ENCODE data around the gene RBM33.

Gene RBM33

DNA sequence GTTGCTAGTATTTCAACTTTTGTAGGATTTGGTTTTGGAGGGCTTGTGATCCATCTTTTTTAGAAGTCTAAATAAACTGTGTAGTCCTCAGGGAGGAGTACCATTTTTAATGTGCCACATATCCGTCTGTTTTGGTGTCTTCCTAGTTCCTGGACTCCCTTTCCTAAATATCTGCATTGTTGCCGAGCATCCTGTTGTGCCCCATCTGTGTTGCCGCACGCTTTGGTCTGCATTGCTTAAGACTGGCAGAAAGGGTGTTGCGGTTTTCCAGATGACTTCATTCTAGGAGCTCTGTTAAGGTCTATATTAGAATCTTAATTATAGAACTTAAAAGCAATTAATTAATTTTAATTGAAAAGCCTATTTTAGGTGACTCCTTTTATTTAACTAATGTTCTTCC, 49.4 kb downstream of the RBM33 start:
- no peak for DNase-seq

DNA sequence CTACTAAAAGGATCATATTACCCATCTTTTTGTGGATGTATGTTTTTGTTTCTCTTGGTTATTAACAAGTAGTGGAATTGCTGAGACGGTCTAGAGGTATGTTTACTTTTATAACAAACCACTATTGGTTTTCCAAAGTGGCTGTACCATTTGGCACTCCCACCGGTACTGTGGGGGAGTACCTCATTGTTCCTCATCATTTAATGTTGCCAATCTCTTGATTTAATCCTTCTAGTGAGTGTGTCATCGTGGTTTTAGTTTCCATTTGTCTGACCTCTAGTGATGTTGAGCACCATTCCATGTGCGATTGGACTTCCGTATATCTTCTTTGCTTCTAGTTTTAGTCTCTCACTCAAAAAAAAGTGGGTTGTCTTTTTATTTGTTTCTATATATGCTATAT, 50.4 kb downstream of the RBM33 start:
- no peak for DNase-seq

DNA sequence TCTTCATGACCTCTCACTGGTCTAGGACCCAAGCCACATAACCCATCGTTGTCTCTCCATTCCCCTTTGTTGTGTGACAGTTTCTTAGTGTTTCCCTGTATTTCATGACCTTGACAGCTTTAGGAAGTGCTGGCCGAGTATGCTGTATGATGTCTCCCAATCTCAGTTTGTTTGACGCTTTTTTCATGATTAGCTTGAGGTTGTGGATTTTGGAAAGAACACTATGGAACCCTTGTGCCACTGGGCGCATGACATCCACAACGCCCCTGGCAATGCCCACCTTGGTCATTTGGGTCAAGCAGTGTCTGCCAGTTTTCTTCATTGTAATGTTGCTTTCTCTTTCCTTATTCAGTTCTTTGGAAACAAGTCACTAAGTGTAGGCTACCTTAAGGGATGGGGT, 52.3 kb downstream of the RBM33 start:
- no peak for DNase-seq

DNA sequence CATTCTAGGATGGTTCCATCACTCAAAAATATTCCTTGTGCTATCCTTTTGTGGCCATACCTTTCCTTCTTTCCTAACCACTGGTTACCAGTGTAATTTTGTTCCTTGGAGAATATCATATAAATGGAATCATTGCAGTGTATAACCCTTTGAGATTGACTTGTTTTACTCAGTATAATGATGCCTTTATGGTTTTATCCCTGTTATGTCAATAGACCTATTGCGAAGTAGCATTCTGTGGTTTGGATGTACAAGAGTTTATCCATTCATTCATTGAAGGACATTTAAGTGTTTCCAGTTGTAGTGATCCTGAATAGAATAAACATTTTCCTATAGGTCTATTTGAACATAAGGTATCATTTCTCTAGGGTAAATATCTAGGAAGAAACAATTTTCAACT, 54.2 kb downstream of the RBM33 start:
- DNase-seq = no peak

DNA sequence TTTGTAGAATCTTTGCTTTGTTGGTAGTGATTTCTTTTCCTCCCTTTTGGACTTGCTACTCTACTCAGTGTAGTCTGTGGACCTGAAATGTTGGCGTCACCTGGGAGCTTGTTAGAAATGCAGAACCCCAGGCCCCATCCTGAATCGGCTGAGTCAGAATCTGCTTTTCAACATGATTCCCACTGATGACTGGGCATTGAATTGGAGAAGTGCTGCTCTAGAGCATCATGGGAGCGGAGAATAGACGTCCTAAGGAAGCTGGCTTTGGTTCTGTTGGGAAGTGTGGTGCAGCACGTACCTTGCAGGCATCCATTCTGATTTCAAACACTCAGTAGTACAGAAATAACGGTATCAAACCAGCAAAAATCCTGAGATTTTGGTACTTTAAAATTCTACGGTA, 54.7 kb downstream of the RBM33 start:
- no peak for DNase-seq

DNA sequence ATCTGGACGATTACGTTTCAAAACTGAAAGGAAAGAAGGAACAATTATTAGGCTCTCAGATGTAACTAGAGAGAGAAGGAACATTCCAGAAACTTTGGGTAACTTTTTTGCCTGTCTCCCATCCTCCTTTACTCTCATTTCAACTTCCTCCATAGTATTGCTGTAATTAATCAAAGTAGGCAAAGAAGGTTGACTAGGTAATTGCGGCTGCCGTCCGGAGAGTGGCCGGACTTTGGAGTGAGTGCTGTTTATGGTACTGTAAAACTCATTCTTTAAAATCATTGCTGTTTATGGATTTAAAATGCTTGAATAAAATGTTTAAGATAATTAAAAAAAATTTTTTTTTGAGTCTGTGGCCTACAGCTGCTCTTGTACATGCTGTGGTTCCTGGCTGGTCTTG, 56.4 kb downstream of the RBM33 start:
- DNase-seq = no peak

DNA sequence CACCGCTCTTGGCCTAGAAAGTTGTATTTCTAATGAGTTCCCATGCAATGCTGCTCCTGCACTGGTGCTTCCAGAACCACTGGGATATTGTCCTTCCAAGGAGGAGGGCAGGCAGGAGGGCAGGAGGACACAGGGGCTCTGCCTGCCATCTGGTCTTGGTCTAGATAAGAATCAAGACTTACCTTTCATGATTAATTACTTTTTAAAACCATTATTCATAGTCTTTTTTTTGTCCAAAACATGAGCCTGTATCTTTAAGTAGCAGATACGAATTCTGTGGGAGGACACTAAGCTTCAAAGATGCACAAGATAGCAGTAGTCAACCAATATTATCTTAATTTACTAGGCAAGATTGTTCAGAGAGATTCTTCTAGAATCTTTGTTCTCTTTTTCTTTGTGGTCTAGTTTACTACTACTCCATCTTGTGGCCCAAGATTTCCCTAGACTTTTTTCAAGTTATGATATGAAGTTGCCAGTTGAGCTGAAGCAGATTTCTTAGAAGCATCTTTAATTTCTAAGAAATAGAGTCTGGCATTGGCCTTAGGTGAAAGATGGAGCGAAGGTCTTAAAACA, 57.6 kb downstream of the RBM33 start:
- no peak for DNase-seq

DNA sequence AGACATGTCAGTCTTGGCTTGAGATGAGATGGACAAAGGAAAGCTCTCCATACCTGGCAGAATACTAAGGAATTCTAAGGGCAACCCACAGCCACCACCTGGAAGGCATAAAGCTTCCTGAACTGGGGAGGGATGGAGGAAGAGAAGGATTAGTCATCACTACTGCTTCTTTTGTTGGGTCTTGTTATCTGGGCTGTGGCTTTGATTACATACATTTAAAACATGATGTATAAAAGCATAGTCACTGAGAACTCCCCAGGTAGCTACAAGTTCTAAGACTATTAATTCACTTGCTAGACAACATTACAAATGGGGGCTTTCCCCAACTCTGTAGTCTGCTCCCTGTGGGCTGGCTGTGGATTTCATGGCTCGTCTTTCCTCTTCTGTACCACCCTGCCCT, 58.2 kb downstream of the RBM33 start:
- DNase-seq = no peak

DNA sequence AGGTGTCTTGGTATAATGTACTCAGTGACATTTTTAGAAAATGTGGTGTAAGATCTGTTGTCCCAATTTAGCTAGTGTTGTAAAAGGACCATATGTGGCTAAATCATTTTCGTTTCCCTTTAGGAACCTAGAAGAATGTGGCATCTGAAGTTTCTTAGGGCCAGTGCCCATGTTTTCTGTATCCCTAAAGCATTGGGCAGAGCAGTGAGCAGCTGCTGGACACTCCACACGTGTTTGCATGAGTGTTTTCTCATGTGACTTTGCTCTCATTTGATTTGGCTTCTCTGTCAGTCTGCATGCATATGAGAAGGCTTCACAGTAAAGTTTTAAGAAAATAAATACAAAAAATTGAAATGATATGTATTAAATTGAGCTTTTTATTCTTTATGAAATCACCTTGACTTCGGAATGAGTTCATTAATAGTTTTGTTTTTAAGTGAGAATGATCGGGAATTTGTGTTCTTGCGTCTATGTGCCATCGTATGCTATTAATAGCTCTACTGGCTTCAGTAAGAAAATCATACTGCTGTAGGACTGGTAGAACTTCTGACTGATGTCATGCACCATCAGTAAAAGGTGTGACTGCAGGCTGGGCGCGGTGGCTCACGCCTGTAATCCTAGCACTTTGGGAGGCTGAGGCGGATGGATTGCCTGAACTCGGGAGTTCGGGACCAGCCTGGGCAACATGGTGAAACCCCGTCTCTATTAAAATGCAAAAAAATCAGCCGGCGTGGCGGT, 61.3 kb downstream of the RBM33 start:
- DNase-seq = no peak

DNA sequence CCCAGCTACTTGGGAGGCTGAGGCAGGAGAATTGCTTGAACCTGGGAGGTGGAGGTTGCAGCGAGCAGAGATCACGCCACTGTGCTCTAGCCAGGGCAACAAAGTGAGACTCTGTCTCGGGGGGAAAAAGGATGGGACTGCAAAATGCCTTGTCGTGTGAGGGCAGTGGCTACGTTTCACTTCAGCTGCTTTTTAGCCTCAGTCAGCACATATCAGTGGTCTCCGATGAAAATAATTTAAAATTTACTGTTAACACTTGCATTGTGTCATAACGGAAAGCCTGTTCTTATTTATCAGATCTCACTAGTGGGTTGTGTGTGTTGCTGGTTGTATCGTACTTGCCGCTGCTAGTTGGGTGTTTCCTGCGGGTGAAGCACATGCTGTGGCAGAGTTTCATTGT, 61.9 kb downstream of the RBM33 start:
- DNase-seq = no peak

DNA sequence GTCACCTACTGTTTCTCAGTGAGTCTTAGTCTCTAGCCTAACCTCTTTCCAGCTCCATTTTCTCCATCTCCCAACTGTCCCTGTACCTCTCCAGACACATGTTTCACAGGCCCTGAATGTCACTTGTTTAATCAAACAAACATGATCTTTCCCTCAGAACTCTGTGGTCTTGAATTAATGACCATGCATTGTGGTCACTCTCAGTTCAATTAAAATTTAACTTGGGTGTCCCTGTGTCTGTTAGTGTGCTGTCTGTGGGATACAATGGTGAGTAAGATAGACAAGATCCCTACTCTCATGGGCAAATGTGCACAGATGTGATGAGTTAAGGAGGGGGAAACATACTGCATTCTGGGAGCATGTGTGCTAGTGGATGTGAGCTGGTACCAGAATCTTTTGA, 65.0 kb downstream of the RBM33 start:
- DNase-seq = no peak

DNA sequence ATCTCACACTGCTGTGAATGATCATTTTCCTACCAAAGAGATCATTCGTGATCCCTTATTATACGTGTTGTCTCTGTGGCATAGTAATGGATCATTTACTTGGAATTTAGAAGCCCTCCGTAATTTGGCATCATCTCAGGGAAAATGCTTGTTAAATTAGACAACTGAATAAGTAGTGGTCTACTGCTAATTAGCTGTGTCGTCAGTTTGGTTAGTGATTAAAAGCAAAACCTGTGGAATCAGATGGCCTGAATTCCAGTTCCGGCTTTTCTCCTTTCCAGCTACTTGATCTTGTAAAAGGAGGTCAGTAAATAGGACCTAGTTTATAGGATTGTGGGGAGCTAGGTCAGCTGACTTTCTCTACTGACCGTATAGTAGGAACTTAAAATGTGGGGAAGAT, 65.6 kb downstream of the RBM33 start:
- no peak for DNase-seq

DNA sequence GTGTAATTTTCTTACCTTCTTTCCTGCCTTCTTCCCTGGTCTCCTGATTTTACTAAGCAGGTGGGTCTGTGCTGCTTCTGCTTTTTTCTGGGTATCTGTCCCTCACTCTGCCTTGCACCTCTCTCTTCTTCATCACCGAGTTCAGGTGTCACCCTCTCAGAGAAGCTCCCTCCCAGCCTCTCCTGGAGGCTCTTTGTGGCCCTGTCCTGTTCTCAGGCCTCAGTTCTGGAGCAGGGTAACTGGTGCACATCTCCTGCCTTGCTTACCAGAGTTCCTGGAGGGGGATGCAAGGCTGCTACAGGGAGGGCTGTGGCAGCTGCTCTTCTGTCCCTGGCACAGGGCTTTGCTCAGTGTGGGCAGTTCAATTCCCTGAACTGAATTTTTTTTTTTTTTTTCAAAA, 66.1 kb downstream of the RBM33 start:
- no peak for DNase-seq

DNA sequence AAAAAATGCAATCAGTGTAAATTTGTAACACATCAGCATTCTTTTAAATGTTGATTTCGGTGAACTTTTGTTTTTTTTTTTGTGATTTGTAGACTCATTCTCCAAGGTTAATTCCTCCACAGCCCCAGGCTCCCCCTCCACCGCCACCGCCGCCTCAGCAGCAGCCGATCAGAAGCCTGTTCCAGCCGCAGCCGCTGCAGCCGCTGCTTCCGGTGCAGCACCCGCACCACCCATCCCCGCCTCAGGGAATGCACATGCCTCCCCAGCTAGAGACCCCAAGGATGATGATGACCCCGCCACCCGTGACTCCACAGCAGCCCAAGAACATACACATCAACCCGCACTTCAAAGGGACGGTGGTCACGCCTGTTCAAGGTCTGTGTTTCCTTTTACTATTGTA, 66.6 kb downstream of the RBM33 start:
- no peak for DNase-seq

DNA sequence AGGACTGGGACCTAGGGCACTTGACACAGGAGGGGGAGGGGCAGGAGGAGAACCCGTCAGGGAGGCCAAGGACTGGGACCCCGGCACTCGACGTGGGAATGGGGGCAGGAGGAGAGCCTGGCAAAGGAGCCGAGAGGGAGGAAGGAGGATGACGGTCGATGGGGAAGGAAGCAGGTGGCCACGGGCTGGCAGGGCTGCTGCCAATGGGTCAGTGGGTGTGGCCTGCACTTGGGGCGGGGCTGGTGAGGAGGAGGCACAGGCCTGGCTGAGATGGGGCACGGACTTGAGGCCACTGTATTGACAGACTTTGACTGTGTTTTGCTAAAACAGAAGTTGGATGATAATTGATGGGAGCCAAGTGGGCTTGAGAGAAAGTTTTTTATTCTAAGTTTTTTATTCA, 68.9 kb downstream of the RBM33 start:
- no peak for DNase-seq

DNA sequence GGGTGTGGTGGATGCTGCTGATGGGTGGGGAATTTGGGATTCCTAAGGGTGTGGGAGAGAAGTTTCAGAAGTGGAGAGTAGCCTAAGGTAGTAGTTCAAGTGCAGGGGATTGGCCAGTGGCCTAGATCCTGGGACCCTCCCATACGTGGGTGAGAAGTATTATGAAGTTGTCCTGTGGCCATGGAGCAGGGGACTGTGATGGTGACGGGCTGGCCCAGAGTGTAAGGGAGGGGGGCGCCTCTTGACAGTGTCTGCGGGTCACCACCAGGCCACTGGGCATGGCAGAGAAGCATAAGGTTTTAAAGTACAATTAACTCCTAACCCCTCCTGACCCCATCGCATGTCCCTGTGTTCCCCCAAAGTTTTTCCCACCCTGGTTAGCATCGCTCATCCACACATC, 70.2 kb downstream of the RBM33 start:
- no peak for DNase-seq

DNA sequence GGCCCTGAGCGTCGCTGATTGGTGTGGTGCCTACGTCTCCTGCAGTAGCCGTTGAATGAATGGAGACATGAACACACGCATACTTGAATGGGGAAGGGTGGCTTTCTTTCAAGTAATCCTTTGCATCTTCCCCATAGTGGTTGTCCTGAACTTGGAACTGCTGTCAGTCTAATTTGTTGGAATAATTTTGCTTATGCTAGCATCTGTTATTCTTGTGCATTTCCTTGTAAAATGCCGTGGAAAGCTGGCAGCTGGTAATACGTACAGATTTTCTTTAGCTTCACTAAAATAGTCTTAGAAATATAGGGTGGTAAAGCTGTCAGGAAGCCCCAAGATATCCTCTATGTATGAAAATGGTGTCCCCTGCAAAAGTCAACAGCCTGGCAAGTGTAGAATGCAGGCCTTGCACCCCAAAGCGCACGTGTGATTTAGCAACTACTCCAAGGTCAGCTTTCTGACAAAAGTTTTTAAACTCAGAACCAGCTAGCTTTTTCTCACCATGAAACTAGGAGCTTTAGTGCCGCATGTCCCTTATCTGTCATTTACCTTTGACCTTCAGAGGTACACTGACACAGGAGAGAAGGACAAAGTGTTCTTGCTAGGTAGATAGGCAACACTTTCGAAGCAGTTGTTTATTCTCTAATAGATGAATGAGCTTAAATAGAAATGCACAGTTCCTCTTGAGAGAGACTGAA, 70.8 kb downstream of the RBM33 start:
- DNase-seq = no peak

DNA sequence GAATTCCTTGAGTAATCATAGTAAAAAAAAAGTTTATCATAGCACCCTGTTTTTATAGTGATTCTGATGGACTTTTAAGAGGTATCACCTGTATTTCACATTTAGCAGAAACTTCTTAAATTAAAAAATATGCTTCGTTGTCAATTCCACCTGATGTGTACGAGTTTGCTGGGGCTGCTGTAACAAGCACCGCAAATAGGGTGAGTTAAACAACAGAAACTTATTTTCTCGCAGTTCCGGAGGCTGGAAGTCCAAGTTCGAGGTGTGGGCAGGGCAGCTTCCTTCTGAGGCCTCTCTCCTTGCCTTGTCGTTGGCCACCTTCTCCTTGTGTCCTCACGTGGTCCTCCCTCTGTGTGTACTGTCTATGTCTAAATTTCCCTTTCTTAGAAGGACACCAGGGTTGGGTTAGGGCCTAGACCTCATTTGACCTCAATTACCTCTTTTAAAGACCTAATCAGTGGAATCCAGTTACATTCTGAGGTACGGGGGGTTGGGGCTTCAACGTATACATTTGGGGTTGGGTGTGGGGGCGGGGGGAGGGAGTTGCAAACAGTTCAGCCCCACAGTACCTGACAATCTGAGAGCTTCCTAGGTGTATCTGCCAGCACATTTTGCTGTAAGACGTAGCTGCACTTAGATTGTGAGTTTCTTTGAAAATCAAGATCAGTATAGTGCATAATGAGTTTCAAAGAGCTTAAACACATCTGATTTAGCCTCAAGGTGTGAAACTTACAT, 72.7 kb downstream of the RBM33 start:
- no peak for DNase-seq

DNA sequence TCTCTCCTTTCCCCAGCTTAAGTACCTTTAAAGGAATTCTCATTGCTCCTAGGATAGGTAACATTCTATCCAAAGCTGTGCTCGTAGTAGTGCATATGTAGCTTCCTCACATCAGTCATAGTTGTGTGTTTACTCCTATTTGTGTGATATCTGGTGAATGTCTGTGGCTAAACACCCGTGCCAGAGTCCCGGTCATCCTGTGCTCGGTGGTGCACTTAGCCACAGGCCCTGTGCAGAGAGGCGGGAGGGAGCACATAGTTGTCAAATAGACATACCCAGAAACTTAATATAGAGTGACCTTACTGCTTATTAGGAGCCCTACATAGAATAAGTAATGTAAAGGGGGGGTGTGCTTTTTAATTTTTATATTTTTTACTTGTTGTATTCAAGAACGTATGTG, 76.6 kb downstream of the RBM33 start:
- DNase-seq = no peak

DNA sequence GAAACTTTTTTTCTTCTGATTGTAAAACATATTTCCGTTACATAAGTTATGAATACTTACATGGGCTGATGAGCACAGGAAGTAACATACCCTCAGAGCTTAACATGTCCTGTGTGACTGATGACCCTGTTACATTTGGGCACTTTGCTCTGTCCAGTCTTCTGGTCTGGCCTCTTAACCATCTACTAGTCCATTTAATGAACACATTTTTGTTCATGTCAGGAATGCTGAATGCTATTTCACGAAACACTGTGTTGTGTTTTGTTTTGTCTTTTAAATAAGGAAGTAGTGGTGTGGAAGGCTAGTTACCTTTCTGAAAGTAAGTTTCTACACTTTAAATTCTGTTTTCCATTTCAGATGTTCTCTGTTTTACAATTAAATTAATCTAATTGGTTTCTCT, 77.7 kb downstream of the RBM33 start:
- peak in 1 of 3 experiments; percentile 10 for DNase-seq

DNA sequence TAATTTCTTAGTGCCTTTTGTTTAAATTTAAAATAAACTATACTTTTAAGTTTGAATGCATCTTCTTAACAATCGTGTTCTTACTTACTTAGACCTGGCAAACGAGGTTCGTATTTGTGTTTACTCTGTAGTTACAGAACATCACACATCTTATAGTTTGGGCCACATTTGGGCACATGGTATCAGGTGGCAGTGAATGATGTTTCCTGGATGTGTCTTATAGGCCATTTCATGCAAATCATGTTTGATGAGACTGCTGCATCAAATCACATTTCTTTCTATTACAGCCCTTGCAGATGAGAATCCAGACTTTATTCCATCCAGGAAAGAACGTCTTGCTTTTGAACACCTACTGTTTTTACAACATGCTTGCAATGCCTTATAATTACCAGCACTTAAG, 78.5 kb downstream of the RBM33 start:
- no peak for DNase-seq

DNA sequence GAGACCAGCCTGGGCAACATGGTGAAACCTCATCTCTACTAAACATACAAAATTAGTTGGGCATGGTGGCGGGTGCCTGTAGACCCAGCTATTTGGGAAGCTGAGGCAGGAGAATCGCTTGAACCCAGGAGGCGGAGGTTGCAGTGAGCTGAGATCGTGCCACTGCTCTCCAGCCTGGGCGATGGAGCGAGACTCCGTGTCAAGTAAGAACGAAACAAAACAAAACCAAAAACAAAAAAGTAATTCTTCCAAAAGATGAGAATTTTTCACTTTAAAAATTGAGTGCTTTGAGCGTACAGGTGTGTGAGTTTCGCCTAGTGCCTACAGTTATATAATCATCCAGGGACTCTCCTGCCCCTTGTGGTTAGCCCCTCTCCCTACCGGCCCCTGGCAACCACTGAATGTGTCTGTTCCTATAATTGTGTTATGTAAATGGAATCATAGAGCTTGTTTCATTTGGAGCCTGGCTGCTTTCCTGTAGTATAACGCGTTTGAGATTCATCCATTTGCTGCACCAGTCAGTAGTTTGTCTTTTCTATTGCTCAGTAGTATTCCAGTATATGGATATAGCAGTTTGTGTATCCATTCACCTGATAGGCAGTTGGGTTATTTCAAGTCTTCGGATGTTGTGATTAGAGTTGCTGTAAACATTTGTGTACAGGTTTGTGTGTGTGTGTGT, 80.0 kb downstream of the RBM33 start:
- no peak for DNase-seq

DNA sequence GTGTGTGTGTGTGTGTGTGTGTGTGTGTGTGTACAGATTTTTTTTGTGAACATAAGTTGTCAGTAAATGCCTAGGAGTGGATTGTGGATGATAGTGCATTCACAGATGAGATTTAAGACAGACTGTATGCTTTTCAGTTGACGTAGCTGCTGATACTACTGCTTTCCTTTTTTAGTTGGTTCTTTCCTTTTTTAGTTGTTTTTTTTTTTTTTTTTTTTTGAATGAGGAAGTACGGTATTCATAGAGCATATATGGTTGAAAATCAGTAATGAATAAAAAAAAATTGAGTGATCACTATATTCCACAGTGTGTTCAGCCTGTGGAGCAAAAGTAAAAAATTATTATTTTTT, 80.5 kb downstream of the RBM33 start:
- DNase-seq = no peak
